Mammary epithelial cell (primary cell): ENCODE data around the gene GALNT10.

Source experiments
- EZH2 ChIP-seq: IDR thresholded peaks from 2 replicates; pipeline ENCODE4 v1.6.1; 2012; ENCODE audit warnings: low read length, inconsistent platforms, borderline replicate concordance
- TF ChIP-seq, protein P1 (sequence below), 2 donors: IDR thresholded peaks in 1 of 2; conservative IDR thresholded peaks in 1 of 2; 2 replicates each; pipeline ENCODE4 v1.5.1; 2011 to 2012; ENCODE audit warnings: inconsistent platforms in 2 of 2, low read length in 2 of 2, mild to moderate bottlenecking in 2 of 2, control low read depth in 1 of 2, low read depth in 1 of 2; ENCODE audit not compliant: insufficient read depth in 1 of 2; ENCODE audit errors: extremely low read depth in 1 of 2

GRCh38 chr5:154222414-154222813 lies 31.9 kb downstream of the GALNT10 start:
- TF ChIP-seq, protein P1, sequence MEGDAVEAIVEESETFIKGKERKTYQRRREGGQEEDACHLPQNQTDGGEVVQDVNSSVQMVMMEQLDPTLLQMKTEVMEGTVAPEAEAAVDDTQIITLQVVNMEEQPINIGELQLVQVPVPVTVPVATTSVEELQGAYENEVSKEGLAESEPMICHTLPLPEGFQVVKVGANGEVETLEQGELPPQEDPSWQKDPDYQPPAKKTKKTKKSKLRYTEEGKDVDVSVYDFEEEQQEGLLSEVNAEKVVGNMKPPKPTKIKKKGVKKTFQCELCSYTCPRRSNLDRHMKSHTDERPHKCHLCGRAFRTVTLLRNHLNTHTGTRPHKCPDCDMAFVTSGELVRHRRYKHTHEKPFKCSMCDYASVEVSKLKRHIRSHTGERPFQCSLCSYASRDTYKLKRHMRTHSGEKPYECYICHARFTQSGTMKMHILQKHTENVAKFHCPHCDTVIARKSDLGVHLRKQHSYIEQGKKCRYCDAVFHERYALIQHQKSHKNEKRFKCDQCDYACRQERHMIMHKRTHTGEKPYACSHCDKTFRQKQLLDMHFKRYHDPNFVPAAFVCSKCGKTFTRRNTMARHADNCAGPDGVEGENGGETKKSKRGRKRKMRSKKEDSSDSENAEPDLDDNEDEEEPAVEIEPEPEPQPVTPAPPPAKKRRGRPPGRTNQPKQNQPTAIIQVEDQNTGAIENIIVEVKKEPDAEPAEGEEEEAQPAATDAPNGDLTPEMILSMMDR (conservative IDR thresholded peaks at IDR 0.05 in 1 of 2, IDR thresholded peaks at IDR 0.05 in 1 of 2; ENCODE audit: extremely low read depth in 1 of 2, insufficient read depth in 1 of 2, low read depth in 1 of 2, low read length in 2 of 2): no peak
- TF ChIP-seq EZH2: no peak
